Stomach smooth muscle (tissue), 2 donors: ENCODE measurements around the gene C1orf226.

Source experiments
- H3K27ac ChIP-seq: one replicate; pipeline ENCODE4 v1.7.0; 2013; ENCODE audit warnings: mild to moderate bottlenecking, low read length, inconsistent platforms
- H3K27me3 ChIP-seq, 2 donors: one replicate each; pipeline ENCODE4 v1.7.0; 2013; ENCODE audit warnings: low read length in 2 of 2; ENCODE audit not compliant: insufficient read depth in 2 of 2, control insufficient read depth in 1 of 2
- H3K36me3 ChIP-seq, 2 donors: one replicate each; pipeline ENCODE4 v1.7.0; 2013; ENCODE audit warnings: low read length in 2 of 2; ENCODE audit not compliant: control insufficient read depth in 2 of 2, insufficient read depth in 2 of 2
- H3K4me1 ChIP-seq: one replicate; pipeline ENCODE4 v1.7.0; 2013; ENCODE audit warnings: low read length; ENCODE audit not compliant: control insufficient read depth, insufficient read depth
- H3K4me3 ChIP-seq, 2 donors: one replicate each; pipeline ENCODE4 v1.7.0; 2013; ENCODE audit warnings: low read length in 2 of 2
- H3K9ac ChIP-seq, 2 donors: one replicate each; pipeline ENCODE4 v1.7.0; 2013; ENCODE audit warnings: low read length in 2 of 2, mild to moderate bottlenecking in 1 of 2
- H3K9me3 ChIP-seq, 2 donors: one replicate each; pipeline ENCODE4 v1.7.0; 2013; ENCODE audit warnings: low read length in 2 of 2; ENCODE audit not compliant: control insufficient read depth in 2 of 2
- donor health status: healthy.
- donor health status: Pancreatic carcinoma.

Gene C1orf226

GRCh38 chr1:162391790-162392563 lies 10.4 kb downstream of the C1orf226 start:
- no peak overlapping the region for H3K27ac ChIP-seq
- no peak overlapping the region for H3K9ac ChIP-seq
- H3K27me3 ChIP-seq, result peaks cover 0 to 19% of the 10 kb centered on the region in 2 donors
- H3K36me3 ChIP-seq, result no peaks in the 10 kb centered on the region
- no peaks in the 10 kb centered on the region for H3K9me3 ChIP-seq
- no peaks in the 10 kb centered on the region for H3K4me1 ChIP-seq
- no peak overlapping the region for H3K4me3 ChIP-seq

GRCh38 chr1:162396201-162396906 lies 14.8 kb downstream of the C1orf226 start:
- Histone ChIP-seq H3K4me1 (no peaks in the 10 kb centered on the region), H3K36me3 (no peaks in the 10 kb centered on the region), H3K27me3 (peaks cover 4 to 9% of the 10 kb centered on the region in 2 donors), H3K9me3 (no peaks in the 10 kb centered on the region), H3K9ac (no peak overlapping the region), H3K4me3 (no peak overlapping the region), H3K27ac (no peak overlapping the region)

- no peaks in the 10 kb centered on the region for H3K4me1 ChIP-seq
- H3K9me3 ChIP-seq, result no peaks in the 10 kb centered on the region
- no peaks in the 10 kb centered on the region for H3K36me3 ChIP-seq
- no peak overlapping the region for H3K9ac ChIP-seq
- peaks cover 4 to 9% of the 10 kb centered on the region in 2 donors for H3K27me3 ChIP-seq
- no peak overlapping the region for H3K4me3 ChIP-seq
- H3K27ac ChIP-seq, result no peak overlapping the region
Observed at GRCh38 chr1:162397039-162397448, 15.5 kb downstream of the C1orf226 start.

GRCh38 chr1:162397943-162398560 lies 16.5 kb downstream of the C1orf226 start:
- Histone ChIP-seq H3K9ac (no peak overlapping the region), H3K4me3 (no peak overlapping the region), H3K27me3 (peaks cover 4 to 9% of the 10 kb centered on the region in 2 donors), H3K36me3 (no peaks in the 10 kb centered on the region), H3K27ac (no peak overlapping the region), H3K9me3 (no peaks in the 10 kb centered on the region), H3K4me1 (no peaks in the 10 kb centered on the region)

- Histone ChIP-seq H3K9ac (no peak overlapping the region), H3K36me3 (no peaks in the 10 kb centered on the region), H3K4me3 (no peak overlapping the region), H3K9me3 (no peaks in the 10 kb centered on the region), H3K27me3 (peaks cover 4 to 9% of the 10 kb centered on the region in 2 donors), H3K4me1 (no peaks in the 10 kb centered on the region), H3K27ac (no peak overlapping the region)
Observed at GRCh38 chr1:162398999-162399580, 17.6 kb downstream of the C1orf226 start.

- H3K9ac ChIP-seq, result no peak overlapping the region
- H3K27me3 ChIP-seq, result peaks cover 4 to 9% of the 10 kb centered on the region in 2 donors
- no peak overlapping the region for H3K4me3 ChIP-seq
- H3K36me3 ChIP-seq, result no peaks in the 10 kb centered on the region
- H3K4me1 ChIP-seq, result no peaks in the 10 kb centered on the region
- no peaks in the 10 kb centered on the region for H3K9me3 ChIP-seq
- no peak overlapping the region for H3K27ac ChIP-seq
Observed at GRCh38 chr1:162400790-162401355, 19.3 kb downstream of the C1orf226 start.

- Histone ChIP-seq H3K36me3 (no peaks in the 10 kb centered on the region), H3K4me3 (no peak overlapping the region), H3K9me3 (no peaks in the 10 kb centered on the region), H3K4me1 (no peaks in the 10 kb centered on the region), H3K9ac (no peak overlapping the region), H3K27ac (no peak overlapping the region), H3K27me3 (no peaks in the 10 kb centered on the region)
Observed at GRCh38 chr1:162404550-162405160, 23.1 kb downstream of the C1orf226 start.

GRCh38 chr1:162405800-162406199 lies 24.3 kb downstream of the C1orf226 start:
- no peak overlapping the region for H3K4me3 ChIP-seq
- no peaks in the 10 kb centered on the region for H3K9me3 ChIP-seq
- H3K4me1 ChIP-seq, result no peaks in the 10 kb centered on the region
- no peak overlapping the region for H3K27ac ChIP-seq
- no peak overlapping the region for H3K9ac ChIP-seq
- H3K27me3 ChIP-seq, result no peaks in the 10 kb centered on the region
- no peaks in the 10 kb centered on the region for H3K36me3 ChIP-seq

GRCh38 chr1:162406811-162407210 lies 25.3 kb downstream of the C1orf226 start:
- H3K27ac ChIP-seq, result no peak overlapping the region
- H3K4me1 ChIP-seq, result no peaks in the 10 kb centered on the region
- no peaks in the 10 kb centered on the region for H3K36me3 ChIP-seq
- no peaks in the 10 kb centered on the region for H3K9me3 ChIP-seq
- H3K27me3 ChIP-seq, result no peaks in the 10 kb centered on the region
- no peak overlapping the region for H3K4me3 ChIP-seq
- H3K9ac ChIP-seq, result no peak overlapping the region

- no peaks in the 10 kb centered on the region for H3K27me3 ChIP-seq
- H3K4me3 ChIP-seq, result no peak overlapping the region
- H3K9ac ChIP-seq, result no peak overlapping the region
- H3K36me3 ChIP-seq, result no peaks in the 10 kb centered on the region
- no peaks in the 10 kb centered on the region for H3K4me1 ChIP-seq
- H3K9me3 ChIP-seq, result no peaks in the 10 kb centered on the region
- no peak overlapping the region for H3K27ac ChIP-seq
Observed at GRCh38 chr1:162407539-162407938, 26.0 kb downstream of the C1orf226 start.
